GM04504 (cell line): Measurements from ENCODE around the gene CCDC174.

ENCODE experiments used
- DNase-seq: peaks from one replicate; pipeline ENCODE4 v3.0.0-alpha.2; 2012; ENCODE audit warnings: low read depth

Gene CCDC174

DNA sequence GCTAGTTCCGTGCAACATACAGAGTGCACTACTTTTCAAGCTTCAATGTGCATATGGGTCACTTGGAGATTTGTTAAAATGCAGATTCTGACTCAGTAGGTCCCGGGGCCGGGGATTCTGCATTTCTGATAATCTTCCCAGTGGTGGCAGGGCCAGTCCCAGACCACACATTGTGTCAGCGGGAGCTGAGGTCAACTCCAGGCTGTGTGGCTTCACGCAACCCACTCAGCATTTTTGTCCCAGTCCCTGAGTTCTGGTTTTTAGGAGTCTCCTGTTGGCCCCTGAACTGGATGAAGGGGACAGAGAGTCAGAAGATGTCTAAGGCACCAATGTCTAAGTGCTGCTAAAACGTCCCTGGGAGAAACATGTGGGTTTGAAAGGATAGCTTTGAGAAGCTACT is 26.1 kb upstream of the CCDC174 start:
- no peak for DNase-seq

DNA sequence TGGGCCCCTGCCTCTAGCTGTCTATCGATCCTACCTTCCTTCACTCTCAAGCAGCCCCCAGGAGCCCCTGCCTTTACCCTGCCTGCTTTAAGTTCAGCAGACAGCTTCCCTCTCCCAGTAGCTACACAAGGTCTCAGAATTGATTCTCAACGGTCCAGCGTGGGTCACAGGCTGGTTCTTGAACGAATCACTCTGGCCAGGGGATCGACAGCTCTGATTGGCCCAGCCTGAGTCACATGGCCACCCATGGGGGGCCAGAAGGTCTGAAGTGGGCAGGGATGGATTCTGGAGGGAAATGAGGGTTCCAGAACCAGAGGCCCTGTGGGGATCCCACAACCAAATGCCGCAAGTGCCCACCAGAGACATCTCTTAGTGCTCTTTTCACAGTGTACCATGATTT is 23.7 kb upstream of the CCDC174 start:
- DNase-seq, result no peak

DNA sequence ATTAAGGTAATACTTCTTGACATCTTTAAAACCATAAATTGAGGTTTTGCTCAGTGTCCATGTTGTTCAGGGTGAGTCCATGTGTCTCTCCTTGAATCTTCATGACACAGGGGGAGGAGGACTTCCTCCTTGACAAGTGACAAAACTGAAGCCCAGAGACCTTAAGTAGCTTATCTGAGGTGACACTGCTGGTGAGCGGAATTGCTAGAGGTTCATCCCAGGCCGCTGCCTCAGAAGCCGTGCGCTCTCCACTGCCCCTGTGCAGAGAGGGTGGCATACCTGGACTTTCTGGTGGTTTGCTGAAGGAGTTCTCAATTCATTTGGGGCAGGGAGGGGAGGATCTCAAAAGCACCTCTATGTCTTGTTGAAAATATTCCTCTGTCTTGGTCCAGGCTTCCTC is 23.2 kb upstream of the CCDC174 start:
- DNase-seq, result no peak

DNA sequence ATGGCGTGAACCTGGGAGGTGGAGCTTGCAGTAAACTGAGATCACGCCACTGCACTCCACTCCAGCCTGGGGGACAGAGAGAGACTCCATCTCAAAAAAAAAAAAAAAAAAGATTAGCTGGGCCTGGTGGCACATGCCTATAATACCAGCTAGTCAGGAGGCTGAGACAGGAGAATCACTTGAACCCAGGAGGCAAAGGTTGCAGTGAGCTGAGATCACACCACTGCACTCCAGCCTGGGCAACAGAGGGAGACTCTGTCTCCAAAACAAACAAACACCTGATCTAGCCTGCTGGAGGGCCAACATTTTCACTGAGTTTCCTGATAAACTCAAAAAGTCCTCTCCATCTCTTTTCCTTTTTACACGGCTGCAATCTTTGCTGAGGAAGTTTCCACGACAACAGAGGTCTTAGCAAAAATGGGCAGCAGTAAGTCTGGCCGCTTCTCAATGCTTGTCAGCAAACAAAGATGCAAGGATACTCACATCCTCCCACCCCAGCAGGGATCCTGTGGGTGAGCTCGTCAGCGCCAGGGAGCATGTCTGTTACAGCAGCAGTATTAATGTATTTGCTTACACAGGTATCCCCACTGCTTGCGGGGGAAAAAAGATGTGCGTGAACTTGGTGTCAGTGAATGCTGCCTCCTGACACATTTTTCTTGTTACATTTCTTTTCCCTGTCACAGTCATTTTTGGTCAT is 21.0 kb upstream of the CCDC174 start:
- DNase-seq, result no peak

DNA sequence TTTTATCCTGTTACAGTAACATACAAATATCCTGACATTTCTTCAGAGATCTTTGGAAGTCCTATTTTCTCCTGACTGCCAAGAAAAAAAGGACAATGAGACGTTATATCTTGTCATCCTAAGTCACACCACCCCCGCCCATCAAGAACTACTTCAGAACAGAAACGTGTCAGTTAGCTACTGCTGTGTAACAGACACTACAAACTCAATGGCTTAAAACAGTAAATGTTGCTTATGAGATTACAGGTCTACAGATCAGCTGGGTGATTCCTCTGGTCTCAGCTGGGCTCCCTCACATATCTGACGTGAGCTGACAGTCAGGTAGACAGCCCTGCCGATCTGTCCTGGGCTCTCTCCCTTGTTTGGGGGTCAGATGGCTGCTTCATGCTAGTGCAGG is 20.5 kb upstream of the CCDC174 start:
- no peak for DNase-seq

DNA sequence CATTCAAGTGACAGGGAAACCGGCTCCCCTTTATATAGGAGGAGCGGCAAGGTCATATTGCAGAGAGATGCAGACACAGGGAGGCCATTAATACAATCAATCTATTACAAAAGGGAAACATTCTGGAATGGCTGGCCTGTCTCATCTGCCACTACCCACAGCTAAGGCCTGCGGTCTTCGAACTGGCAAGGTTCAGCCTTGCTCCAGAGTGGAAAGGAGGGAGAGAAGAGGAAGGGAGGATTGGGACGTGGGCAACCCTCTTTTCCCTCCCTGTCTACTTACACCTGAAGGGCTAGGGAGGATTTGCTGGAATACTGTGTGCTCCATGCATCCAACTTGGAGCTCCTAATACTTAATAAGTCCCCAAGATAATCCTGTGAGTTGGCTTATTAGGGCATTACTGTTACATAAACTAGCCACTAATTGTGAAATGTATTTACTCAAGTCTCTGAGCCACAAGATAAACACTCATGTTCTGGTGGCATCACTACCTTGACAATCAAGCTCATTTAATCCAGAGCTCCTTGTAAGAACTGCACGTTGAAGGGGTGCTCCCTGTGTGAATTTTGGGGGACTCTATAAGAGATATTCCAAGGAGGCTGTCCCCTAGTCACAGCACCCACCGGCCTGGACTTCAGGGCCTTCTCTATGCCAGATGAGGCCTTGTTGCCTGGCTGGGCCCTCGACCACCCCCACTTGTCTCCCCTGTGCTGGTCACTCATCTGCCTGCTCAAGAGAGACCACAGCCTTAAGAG is 19.7 kb upstream of the CCDC174 start:
- DNase-seq, result no peak

DNA sequence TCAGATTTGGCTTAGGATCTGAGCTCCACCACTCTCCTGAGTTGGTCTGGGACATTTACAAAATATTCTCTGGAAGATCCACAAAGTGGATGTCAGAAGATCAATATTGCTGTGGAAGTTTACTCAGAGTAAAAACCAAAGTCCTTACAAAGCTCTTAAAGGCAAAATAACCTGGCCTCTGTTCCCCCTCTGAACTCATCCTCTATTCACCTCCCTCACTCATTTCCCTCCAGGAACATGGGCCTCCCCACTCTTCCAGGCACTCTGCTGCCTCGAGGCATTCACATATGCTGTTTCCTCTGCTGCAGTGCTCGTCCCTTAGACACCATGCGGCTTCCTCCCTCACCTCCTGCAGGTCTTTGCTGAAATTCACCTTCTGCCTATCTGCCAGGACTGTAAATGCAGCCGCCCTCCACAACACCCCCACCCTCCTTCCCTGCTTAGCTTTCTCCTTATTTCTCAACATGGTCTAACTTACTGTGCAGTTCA is 19.1 kb upstream of the CCDC174 start:
- DNase-seq, result no peak

DNA sequence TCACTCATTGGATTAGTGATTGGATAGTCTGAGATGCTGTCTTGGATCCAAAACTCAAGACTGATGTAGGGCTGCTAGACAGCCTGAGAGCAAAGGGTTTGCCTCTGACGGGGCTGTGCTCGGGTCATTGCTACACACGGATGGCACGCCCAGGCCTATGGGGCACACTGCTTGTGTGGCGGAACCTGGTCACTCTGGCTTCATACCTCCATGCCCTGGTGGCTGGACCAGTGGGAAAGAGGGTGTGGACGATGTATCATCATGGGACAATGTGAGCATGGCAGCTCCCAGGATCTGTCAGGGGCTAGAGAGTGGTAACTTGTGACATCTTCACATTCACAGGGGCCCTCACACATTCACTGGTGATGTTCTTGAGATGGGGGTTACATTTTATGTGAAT is 18.1 kb upstream of the CCDC174 start:
- DNase-seq, result no peak

DNA sequence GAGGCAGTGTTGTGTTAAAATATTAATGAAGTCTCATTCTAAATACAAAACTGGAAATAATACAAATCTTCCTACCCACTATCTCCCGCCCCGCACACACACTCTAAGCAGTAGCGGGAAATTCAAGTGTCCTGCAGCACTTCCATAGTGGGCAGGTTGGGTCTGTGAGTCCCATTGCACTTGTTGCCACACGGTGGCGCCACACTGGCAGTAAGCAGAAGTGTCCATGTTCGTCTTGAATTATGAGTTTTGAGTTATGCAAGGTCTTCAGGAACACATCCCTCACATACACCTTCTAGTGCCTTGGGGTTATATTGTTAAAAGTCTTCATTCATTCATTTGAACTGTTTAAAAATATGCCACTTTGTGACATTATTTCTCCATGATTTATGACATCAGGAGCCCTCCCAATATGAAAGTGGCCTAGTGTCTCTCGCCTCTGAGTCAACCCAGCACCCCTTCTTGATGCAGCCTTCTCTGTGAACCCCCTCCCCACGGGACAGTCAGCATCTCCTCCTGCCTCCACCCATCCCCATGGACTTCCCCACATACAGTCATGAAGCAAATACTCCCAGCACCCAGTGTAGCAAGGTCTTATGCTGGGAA is 17.6 kb upstream of the CCDC174 start:
- no peak for DNase-seq

DNA sequence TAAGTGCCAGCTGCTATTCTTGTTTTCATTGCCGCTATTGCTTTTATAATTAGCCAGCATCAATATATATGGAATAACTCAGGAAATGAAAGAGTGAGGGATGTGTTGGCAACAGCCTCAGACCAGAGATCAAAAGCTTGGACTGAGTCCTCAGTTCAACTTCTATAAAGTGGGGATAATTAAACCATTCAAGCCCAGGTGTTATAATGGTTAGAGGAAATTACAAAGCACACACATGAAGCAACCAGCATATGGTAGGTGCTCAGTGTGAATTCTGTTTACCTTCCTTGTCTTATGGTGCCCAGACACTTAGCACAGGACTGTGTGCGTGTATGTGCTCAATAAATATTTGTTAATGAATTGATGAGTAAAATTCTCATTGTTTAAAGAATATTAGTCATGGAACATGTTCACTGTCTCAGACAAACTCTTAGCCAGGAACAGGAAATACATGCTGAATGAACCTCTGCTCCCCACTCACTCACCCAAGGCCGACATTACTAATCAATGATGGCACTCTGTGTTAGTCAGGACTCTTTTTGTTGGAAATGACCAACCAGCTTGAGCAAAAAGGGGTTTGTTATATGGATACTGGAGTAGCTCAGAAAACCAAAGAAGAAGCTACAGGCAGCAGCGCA is 16.7 kb upstream of the CCDC174 start:
- DNase-seq, result no peak

DNA sequence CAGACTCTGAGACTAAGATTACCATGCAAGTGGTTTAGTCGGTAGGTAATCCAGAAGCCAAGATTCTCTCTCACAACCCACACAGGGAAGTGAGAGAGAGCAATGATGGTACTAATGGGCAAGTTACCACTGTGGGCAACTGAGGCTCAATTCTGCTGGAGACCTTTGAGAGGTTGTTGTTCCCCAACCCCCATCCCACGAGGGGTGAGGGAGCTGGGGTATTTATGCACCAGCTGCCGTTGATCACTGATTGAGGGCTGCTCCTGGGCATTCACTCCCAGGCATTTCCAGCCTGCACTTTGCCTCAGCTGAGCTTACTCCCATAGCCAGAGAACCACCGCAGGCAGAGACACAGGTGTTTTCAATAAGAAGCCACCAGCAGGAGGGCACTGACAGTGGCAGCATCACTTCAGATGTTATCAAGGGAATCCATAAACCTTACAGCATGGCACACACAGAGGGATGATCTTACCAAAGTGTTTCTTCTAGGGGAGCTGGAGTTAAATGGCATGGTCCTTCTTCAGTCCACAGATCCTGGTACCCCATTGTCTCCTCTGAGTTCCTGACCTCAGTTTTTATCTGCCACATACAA is 15.0 kb upstream of the CCDC174 start:
- no peak for DNase-seq

DNA sequence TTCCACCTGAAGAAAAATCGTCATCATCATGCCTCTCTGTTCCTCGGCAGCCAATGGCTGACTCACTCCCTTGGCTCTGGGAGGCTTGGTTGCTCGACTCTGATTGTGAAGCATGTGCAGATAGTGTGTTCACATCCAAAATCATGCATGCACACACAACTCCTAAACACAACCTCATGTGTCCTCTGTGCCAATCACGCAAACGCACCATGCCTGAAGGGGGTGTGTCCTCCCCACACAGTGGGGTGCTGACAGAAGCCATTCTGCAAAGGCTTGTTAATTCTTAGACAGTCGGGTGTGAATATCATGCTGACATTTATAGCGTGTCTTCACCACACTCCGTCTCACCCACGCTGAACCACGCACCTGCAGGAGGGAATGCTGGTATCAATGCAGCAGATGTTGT is 11.4 kb upstream of the CCDC174 start:
- no peak for DNase-seq

DNA sequence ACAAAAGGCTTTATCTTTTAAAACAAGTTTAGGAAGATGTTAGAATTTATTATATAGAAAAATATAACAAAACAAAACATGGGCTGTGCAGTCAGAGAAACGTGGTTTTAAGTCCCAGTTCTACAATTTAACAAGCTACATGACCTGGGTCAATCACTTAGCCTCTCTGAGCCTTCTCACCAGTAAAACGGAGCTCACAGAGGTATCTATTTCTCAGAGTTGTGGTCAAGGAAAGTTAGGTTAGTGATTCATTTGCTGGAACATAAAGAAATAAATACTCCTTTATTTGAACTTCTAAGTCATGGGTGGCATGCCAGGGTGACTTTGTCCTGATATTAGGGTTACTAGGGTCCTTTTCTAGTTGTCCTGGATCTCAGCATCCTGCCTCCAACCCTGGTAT is 10.8 kb upstream of the CCDC174 start:
- no peak for DNase-seq

DNA sequence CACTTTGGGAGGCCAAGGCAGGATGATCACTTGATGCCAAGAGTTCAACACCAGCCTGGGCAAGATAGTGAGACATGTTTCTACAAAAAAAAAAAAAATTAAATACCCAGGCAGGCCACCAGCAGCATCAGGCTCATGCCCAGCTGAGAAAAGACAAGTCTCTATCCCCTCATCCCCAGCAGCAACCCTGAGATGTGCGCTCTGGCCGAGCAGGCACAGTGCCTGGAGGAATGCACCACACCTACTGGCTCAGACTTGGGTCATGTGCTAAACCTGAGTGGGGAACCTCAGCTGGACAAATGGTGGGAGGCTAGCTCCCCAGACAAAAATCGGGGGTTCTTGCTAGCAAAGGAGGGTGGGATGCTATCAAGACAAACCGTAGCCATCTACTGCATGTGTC is 10.2 kb upstream of the CCDC174 start:
- no peak for DNase-seq

DNA sequence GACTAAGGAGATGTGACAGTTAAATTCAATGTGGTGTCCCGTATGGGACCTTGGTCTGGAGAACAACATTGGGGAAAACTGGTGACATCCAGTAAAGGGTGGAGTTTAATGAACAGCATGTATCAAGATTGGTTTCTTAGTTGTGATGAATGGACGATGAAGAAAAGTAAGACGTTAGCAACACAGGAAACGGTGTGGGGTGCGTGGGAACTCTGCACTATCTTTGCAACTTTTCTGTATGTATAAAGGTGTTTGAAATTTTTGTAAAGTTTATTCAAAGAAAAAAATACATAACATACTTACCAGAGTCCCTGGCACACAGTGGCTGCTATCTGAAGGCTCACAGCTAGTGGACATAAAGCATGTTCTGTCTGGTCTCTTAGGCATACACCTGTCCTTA is 6.1 kb upstream of the CCDC174 start:
- DNase-seq, result no peak

DNA sequence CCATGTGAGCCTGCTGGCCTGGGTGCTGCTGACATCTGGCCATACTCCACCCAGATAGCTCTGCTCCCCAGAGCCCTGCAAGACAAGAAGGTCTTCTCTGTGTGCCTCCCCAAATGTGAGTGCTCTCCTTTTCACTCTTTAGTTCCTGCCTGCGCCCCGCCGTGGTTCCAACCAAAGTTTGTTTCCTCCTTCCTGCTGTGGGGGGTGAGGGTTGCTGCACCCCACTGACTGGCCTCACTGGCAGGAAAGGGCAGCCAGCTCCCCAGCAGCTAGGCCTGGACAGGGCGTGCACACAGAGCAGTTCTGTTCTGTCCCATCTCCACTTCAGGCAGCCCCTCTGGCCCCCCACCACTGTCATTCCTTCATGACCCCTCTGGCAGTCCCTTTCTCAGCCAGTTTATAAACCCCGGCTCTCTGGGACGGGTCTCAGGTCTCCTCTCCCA is 5.4 kb upstream of the CCDC174 start:
- no peak for DNase-seq

DNA sequence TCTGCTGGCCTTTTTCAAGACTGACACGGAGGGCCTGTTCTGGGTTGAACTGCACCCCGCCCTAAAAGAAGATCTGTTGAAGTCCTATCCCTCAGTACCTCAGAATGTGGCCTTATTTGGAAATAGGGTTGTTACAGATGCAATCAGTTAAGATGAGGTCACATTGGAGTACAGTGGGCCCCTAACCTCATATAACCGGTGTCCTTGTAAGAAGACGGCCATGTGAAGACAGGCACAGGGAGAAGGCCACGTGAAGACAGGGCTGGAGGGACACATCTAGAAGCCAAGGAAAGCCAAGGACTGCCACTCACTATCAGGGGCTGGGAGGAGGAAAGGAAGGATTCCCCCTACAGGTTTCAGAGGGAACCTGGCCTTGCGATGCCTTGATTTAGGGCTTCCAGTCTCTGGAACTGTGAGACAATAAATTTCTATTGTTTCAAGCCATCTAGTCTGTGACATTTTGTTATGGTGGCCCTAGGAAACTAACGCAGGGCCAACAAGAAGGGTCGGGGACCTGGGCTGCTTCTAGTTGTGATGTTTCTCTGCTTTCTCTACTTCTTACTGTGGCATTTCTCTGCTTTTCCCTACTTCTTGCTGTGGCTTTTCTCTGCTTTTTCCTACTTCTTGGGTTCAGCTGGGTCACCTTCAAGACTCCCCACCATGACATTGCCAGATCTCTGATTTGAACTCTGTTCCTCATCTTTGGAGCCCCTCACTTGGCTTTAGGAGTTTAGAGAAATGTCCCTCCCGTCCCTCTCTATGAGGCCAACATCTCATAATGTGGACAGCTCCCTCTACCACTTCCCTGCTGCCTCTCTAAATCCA is 4.8 kb upstream of the CCDC174 start:
- DNase-seq, result no peak

DNA sequence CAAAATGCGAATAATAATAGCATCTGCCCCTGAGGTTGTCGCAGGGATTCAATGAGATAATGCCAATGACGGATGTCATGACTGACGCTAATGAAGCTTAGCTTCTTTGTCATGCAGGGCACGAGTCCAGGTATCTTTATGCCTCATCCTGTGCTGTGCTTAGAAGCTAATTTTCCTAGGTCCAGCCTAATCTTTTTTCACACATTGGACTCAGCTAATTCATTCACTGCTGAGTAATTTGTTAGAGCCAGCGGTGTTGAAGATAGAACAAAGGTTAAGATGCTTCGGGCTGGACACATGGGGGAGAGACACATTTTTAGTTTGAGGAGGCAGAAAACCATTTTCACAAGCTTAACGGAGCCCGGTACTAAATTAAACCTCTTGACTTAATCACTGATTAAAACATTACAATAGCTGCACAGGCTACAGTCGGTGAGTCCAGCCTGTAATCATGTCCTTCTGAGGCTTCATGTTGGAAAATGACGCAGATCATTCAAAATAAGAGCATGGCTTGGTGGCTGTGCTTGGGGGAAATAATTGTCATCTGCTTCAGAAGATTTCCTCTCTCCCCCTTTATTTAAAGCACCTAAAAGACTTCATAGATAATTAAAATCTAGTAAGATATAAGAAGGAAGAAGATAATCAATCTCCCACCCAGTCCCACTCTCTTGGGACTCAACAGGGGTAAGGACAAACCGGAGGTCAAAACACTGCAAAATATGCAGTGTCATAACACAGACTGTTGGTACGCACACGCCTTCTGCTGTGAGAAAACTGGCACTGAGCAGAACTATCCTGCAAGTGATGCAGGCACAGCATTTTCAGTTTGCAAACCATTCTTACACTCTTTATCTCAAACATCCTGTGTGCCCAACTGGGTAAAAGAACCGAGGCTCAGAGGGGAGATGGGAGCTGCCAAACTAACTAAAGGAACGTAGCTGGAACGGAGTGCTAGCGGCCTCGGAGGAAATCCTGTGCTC is 3.3 kb upstream of the CCDC174 start:
- DNase-seq, result no peak

DNA sequence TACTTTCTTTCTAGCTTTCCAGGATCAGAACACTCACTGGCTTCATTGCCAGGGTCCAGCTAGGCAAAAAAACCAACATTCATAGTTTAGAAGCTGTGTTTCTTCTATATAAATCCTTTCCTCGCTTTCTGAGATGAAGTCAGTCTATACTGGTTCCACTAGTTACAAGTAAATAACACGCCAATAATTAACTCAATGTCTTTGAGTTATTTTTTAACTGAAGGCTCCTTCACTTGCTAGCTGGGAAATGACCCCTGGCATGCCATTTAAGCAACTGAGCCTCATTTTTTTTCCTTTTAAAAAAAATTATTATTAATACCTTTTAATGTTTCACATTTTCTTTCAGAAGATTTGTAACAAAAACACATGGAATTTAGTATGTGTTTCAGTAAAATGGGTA is 2.1 kb upstream of the CCDC174 start:
- no peak for DNase-seq

DNA sequence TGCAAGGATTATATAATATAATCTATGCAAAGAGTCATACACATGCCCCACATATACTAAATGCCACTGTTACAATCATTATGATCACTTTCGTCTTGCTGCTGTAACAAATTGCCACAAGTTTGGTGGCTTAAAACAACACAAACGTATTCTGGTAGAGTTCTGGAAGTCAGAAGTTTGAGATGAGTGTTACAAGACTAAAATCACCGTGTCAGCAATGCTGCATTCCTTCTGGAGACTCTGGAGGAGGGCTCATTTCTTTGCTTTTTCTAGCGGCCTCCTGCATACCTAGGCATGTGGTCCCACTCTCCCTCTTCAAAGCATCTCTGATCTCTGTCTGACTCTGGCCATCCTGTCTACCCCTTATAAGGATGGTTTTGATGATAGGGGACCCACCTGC is 1.4 kb upstream of the CCDC174 start:
- no peak for DNase-seq
